ENCODE results near the gene MLH3. TPM values are rescaled to one million over a fixed set of nuclear protein-coding genes. Genes with fewer than 3 reads are reported as not detected.

The MLH3 gene
- total and polyA plus RNA-seq, 9 donors = 14.8 to 36.4 (median 26.2) TPM

- Histone ChIP-seq H3K9me3 (no peaks in the 10 kb centered on the region), H3K27ac (no peak overlapping the region), H3K4me1 (ENCODE audit: insufficient read depth) (peaks cover 2% of the 10 kb centered on the region), H3K4me3 (no peak overlapping the region), H3K36me3 (no peaks in the 10 kb centered on the region), H3K27me3 (no peaks in the 10 kb centered on the region)
- no peak for DNase-seq
- no peak for TF ChIP-seq CTCF (IDR thresholded peaks at IDR 0.05)
- no peak for TF ChIP-seq EP300 (IDR thresholded peaks at IDR 0.05)
- no peak for TF ChIP-seq POLR2A (IDR thresholded peaks at IDR 0.05)
- 18 to 32% (median 23%) methylated on average over 6 of the region's 6 CpGs for WGBS, 3 donors
- intact Hi-C loops (cut with DNase I) = no loop called here
Observed at GRCh38 chr14:75042035-75042434, 9.2 kb downstream of the MLH3 start.

GRCh38 chr14:75041613-75042012, 9.7 kb downstream of the MLH3 start:
- 70 to 88% (median 84%) methylated on average over 4 of the region's 4 CpGs for WGBS, 3 donors
- TF ChIP-seq EP300 (IDR thresholded peaks at IDR 0.05) (no peak), CTCF (IDR thresholded peaks at IDR 0.05) (no peak), POLR2A (IDR thresholded peaks at IDR 0.05) (no peak)
- H3K27ac ChIP-seq = no peak overlapping the region
- H3K4me3 ChIP-seq = no peak overlapping the region
- H3K36me3 ChIP-seq = no peaks in the 10 kb centered on the region
- no peak for DNase-seq
- no peaks in the 10 kb centered on the region for H3K9me3 ChIP-seq
- intact Hi-C loops (cut with DNase I) = no loop called here
- H3K27me3 ChIP-seq = no peaks in the 10 kb centered on the region
- H3K4me1 ChIP-seq (ENCODE audit: insufficient read depth) = peaks cover 2% of the 10 kb centered on the region

GRCh38 chr14:75040959-75041358, 10.3 kb downstream of the MLH3 start:
- Histone ChIP-seq H3K9me3 (no peaks in the 10 kb centered on the region), H3K4me3 (no peak overlapping the region), H3K27me3 (no peaks in the 10 kb centered on the region), H3K36me3 (no peaks in the 10 kb centered on the region), H3K27ac (no peak overlapping the region), H3K4me1 (ENCODE audit: insufficient read depth) (peaks cover 2% of the 10 kb centered on the region)
- intact Hi-C loops (cut with DNase I) = no loop called here
- DNase-seq = no peak
- TF ChIP-seq EP300 (IDR thresholded peaks at IDR 0.05) = no peak
- TF ChIP-seq POLR2A (IDR thresholded peaks at IDR 0.05) = no peak
- TF ChIP-seq CTCF (IDR thresholded peaks at IDR 0.05) = no peak
- WGBS, 3 donors = 95 to 100% (median 99%) methylated on average over 2 of the region's 2 CpGs

GRCh38 chr14:75040507-75040906, 10.8 kb downstream of the MLH3 start:
- no peak overlapping the region for H3K4me3 ChIP-seq
- peaks cover 2% of the 10 kb centered on the region for H3K4me1 ChIP-seq (ENCODE audit: insufficient read depth)
- no peak for DNase-seq
- H3K27ac ChIP-seq = no peak overlapping the region
- no peaks in the 10 kb centered on the region for H3K9me3 ChIP-seq
- no peak for TF ChIP-seq EP300 (IDR thresholded peaks at IDR 0.05)
- no peak for TF ChIP-seq CTCF (IDR thresholded peaks at IDR 0.05)
- no peak for TF ChIP-seq POLR2A (IDR thresholded peaks at IDR 0.05)
- H3K27me3 ChIP-seq = no peaks in the 10 kb centered on the region
- intact Hi-C loops (cut with DNase I) = no loop called here
- 35 to 54% (median 48%) methylated on average over 1 of the region's 1 CpG for WGBS, 3 donors
- H3K36me3 ChIP-seq = no peaks in the 10 kb centered on the region

- Histone ChIP-seq H3K27me3 (no peaks in the 10 kb centered on the region), H3K4me3 (no peak overlapping the region), H3K27ac (no peak overlapping the region), H3K36me3 (no peaks in the 10 kb centered on the region), H3K4me1 (ENCODE audit: insufficient read depth) (no peaks in the 10 kb centered on the region), H3K9me3 (no peaks in the 10 kb centered on the region)
- DNase-seq = no peak
- 94 to 97% (median 97%) methylated on average over 2 of the region's 2 CpGs for WGBS, 3 donors
- intact Hi-C loops (cut with DNase I) = no loop called here
- TF ChIP-seq POLR2A (IDR thresholded peaks at IDR 0.05) = no peak
- TF ChIP-seq CTCF (IDR thresholded peaks at IDR 0.05) = no peak
- no peak for TF ChIP-seq EP300 (IDR thresholded peaks at IDR 0.05)
Observed at GRCh38 chr14:75032939-75033338, 18.3 kb downstream of the MLH3 start.

Data from ovary (tissue), 9 donors.